ENCODE measurements around the gene EMD. TPM values are rescaled to one million over a fixed set of nuclear protein-coding genes. Genes with fewer than 3 reads are reported as not detected.
A peak's percentile ranks its signal among the peaks of the same experiment; 100 is the strongest.

The EMD gene
- total and polyA plus RNA-seq, 2 of the 13 experiments (the other 11 are each of a cell fraction or from before 2014, with no cell fraction given), result 14.5 to 14.9 TPM

DNA sequence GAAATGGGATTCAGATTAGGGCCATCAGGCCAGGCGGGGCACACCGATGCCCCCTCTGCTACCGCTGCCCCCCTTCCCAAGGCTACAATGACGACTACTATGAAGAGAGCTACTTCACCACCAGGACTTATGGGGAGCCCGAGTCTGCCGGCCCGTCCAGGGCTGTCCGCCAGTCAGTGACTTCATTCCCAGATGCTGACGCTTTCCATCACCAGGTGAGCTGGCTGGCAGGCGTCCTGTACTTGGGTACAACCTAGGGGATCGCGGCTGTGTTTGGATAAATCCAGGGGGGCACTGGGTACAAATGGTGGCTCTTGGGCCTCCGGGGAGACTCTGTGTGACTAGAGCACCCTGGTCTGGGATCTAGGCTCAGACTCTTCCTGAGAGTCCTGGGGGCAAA lies 1.1 kb downstream of the EMD start (continued):
- TF ChIP-seq, protein P1, sequence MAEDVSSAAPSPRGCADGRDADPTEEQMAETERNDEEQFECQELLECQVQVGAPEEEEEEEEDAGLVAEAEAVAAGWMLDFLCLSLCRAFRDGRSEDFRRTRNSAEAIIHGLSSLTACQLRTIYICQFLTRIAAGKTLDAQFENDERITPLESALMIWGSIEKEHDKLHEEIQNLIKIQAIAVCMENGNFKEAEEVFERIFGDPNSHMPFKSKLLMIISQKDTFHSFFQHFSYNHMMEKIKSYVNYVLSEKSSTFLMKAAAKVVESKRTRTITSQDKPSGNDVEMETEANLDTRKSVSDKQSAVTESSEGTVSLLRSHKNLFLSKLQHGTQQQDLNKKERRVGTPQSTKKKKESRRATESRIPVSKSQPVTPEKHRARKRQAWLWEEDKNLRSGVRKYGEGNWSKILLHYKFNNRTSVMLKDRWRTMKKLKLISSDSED (CRISPR knock-in tag; IDR thresholded peaks at IDR 0.05), result no peak
- no peak for TF ChIP-seq FOSL1 (CRISPR knock-in tag; IDR thresholded peaks at IDR 0.05; ENCODE audit: borderline replicate concordance)
- no peak for TF ChIP-seq SRSF9 (IDR thresholded peaks at IDR 0.05; ENCODE audit: borderline replicate concordance, insufficient read depth, low read depth, low read length, poor library complexity, severe bottlenecking)
- no peak for TF ChIP-seq ARID5B (CRISPR knock-in tag; IDR thresholded peaks at IDR 0.05)

GRCh38 chrX:154380787-154381186 lies 1.7 kb downstream of the EMD start:
- TF ChIP-seq RCOR2 (CRISPR knock-in tag; IDR thresholded peaks at IDR 0.05), result no peak
- no peak for TF ChIP-seq ZNF816 (CRISPR knock-in tag; IDR thresholded peaks at IDR 0.05; ENCODE audit: borderline replicate concordance)
- no peak for TF ChIP-seq ZNF350 (CRISPR knock-in tag; IDR thresholded peaks at IDR 0.05; ENCODE audit: borderline replicate concordance, low read depth)
- TF ChIP-seq ZNF24 (IDR thresholded peaks at IDR 0.05), result no peak
- no peak overlapping the region for H2AFZ ChIP-seq (ENCODE audit: low read length)
- POLR2A ChIA-PET, result interaction anchor here (1.4 kb wide), 1 partner anchor 17 kb away, joined by 5 read pairs; the partner anchor contains the start of gene RPL10
- WGBS (ENCODE audit: low lambda C conversion rate), result 99% methylated on average over 9 of the region's 14 CpGs
- peaks cover 38% of the 10 kb centered on the region for H3K4me1 ChIP-seq (ENCODE audit: insufficient read depth, low read length)
- no peak for DNase-seq (ENCODE audit: low spot score)
- no peaks in the 10 kb centered on the region for H3K27me3 ChIP-seq (ENCODE audit: control insufficient read depth in 1 of 2, insufficient read depth in 2 of 2, low read length in 2 of 2)
- intact Hi-C loops (cut with micrococcal nuclease; ENCODE audit: unreplicated experiment), result no loop called here
- H3K27ac ChIP-seq (ENCODE audit: extremely low read length, insufficient read depth, low read length), result no peak overlapping the region
- H3K36me3 ChIP-seq (replicated peaks in 1 of 2; ENCODE audit: control insufficient read depth in 1 of 2, insufficient read depth in 2 of 2, low read length in 2 of 2), result no peaks in the 10 kb centered on the region
- CTCF ChIA-PET (ENCODE audit: low intra/inter-chr PET ratio, low total read pairs), result no interaction called here
- FAIRE-seq, result no peak
- no TSS peak for BruUV-seq (replicated peaks)
- 0 out of 6 replicates have a peak overlapping the region, but pooled peaks of 1 of the 3 experiments have one; percentile 76 for H3K4me3 ChIP-seq (replicated peaks in 1 of 3; ENCODE audit: insufficient read depth in 1 of 3, low read depth in 2 of 3, low read length in 3 of 3)
- in situ Hi-C loops (cut with HindIII; ENCODE audit: extremely low pct_ligation_motif_present, low pct_unique_long_range_greater_than_20kb), result no loop called here
- H3K9ac ChIP-seq (ENCODE audit: insufficient read depth, low read depth, low read length), result peak overlapping the region; percentile 94; the same call in 1 of the 2 replicates
- peaks cover 8% of the 10 kb centered on the region for H3K79me2 ChIP-seq (ENCODE audit: insufficient read depth, low read length)
- H4K20me1 ChIP-seq (ENCODE audit: insufficient read depth, low read length), result no peaks in the 10 kb centered on the region
- no peaks in the 10 kb centered on the region for H3K9me3 ChIP-seq (ENCODE audit: low read length)
- no peak for ATAC-seq
- H3K4me2 ChIP-seq (ENCODE audit: low read depth, low read length), result peak overlapping the region; percentile 83; the same call in 1 of the 2 replicates
